IgD-negative memory B cell (primary cell): ENCODE measurements around the gene HOXD12. TPM values are rescaled to one million over a fixed set of nuclear protein-coding genes. Genes with fewer than 3 reads are reported as not detected.

Source experiments
- H3K27ac Mint-ChIP-seq, 3 donors: one replicate each; pipeline ENCODE4 v1.8.0; 2020 to 2022; ENCODE audit warnings: mild to moderate bottlenecking in 3 of 3, mixed read lengths in 3 of 3, moderate library complexity in 1 of 3
- H3K27me3 Mint-ChIP-seq: one replicate; pipeline ENCODE4 v1.8.0; 2021; ENCODE audit warnings: mixed read lengths
- H3K36me3 Mint-ChIP-seq: one replicate; pipeline ENCODE4 v1.8.0; 2020; ENCODE audit warnings: mild to moderate bottlenecking, mixed read lengths
- H3K4me1 Mint-ChIP-seq, 3 donors: one replicate each; pipeline ENCODE4 v1.8.0; 2020 to 2022; ENCODE audit warnings: mixed read lengths in 3 of 3, mild to moderate bottlenecking in 1 of 3
- H3K4me3 Mint-ChIP-seq, 4 donors: one replicate each; pipeline ENCODE4 v1.8.0; 2020 to 2022; ENCODE audit warnings: mild to moderate bottlenecking in 4 of 4, mixed read lengths in 4 of 4, moderate library complexity in 3 of 4
- H3K9me3 Mint-ChIP-seq, 3 donors: one replicate each; pipeline ENCODE4 v1.8.0; 2020 to 2021; ENCODE audit warnings: mixed read lengths in 3 of 3, mild to moderate bottlenecking in 1 of 3
- polyA plus RNA-seq: library from polyadenylated mRNA; unstranded; fragments of 300-500 nt; fragmentation: Illumina TruSeq; gene quantifications from one replicate; pipeline ENCODE4 v1.2.3, GENCODE V29; 2021

The HOXD12 gene
- polyA plus RNA-seq, 1 donor from 2014 or later: not detected

GRCh38 chr2:176085120-176085788, 14.3 kb upstream of the HOXD12 start:
- peaks cover 0 to 13% (median 0%) of the 10 kb centered on the region in 3 donors for H3K9me3 Mint-ChIP-seq

GRCh38 chr2:176085861-176086771, 13.5 kb upstream of the HOXD12 start:
- Mint-ChIP-seq H3K27me3 (peaks cover 74% of the 10 kb centered on the region), H3K27ac (peak overlapping the region; percentile 53 to 96 (median 91)), H3K9me3 (peaks cover 0 to 10% (median 0%) of the 10 kb centered on the region in 3 donors), H3K36me3 (peaks cover 2% of the 10 kb centered on the region), H3K4me3 (peak overlapping the region in 1 of 4 donors; percentile 82), H3K4me1 (peaks cover 0 to 4% (median 4%) of the 10 kb centered on the region in 3 donors)

More at GRCh38 chr2:176085120-176085788, 14.3 kb upstream of the HOXD12 start:
- peak overlapping the region; percentile 86 to 96 (median 91) for H3K27ac Mint-ChIP-seq
- H3K27me3 Mint-ChIP-seq: peaks cover 72% of the 10 kb centered on the region
- H3K4me3 Mint-ChIP-seq: peak overlapping the region in 3 of 4 donors; percentile 26 to 72 (median 43)
- H3K36me3 Mint-ChIP-seq: peaks cover 2% of the 10 kb centered on the region
- H3K4me1 Mint-ChIP-seq: peaks cover 0 to 4% (median 0%) of the 10 kb centered on the region in 3 donors

GRCh38 chr2:176087330-176088047, 12.1 kb upstream of the HOXD12 start:
- peaks cover 5 to 10% (median 6%) of the 10 kb centered on the region in 3 donors for H3K4me1 Mint-ChIP-seq
- peak overlapping the region in 1 of 4 donors; percentile 82 for H3K4me3 Mint-ChIP-seq
- H3K9me3 Mint-ChIP-seq: peaks cover 0 to 11% (median 0%) of the 10 kb centered on the region in 3 donors
- peaks cover 2% of the 10 kb centered on the region for H3K36me3 Mint-ChIP-seq
- peak overlapping the region; percentile 10 to 91 (median 83) for H3K27ac Mint-ChIP-seq
- peaks cover 75% of the 10 kb centered on the region for H3K27me3 Mint-ChIP-seq

GRCh38 chr2:176088048-176088936, 11.3 kb upstream of the HOXD12 start:
- H3K9me3 Mint-ChIP-seq: peaks cover 0 to 11% (median 0%) of the 10 kb centered on the region in 3 donors
- peaks cover 2% of the 10 kb centered on the region for H3K36me3 Mint-ChIP-seq
- H3K27ac Mint-ChIP-seq: peak overlapping the region; percentile 31 to 85 (median 83)
- H3K4me3 Mint-ChIP-seq: peak overlapping the region; percentile 18 to 88 (median 40)
- peaks cover 5 to 10% (median 6%) of the 10 kb centered on the region in 3 donors for H3K4me1 Mint-ChIP-seq
- peaks cover 73% of the 10 kb centered on the region for H3K27me3 Mint-ChIP-seq

DNA sequence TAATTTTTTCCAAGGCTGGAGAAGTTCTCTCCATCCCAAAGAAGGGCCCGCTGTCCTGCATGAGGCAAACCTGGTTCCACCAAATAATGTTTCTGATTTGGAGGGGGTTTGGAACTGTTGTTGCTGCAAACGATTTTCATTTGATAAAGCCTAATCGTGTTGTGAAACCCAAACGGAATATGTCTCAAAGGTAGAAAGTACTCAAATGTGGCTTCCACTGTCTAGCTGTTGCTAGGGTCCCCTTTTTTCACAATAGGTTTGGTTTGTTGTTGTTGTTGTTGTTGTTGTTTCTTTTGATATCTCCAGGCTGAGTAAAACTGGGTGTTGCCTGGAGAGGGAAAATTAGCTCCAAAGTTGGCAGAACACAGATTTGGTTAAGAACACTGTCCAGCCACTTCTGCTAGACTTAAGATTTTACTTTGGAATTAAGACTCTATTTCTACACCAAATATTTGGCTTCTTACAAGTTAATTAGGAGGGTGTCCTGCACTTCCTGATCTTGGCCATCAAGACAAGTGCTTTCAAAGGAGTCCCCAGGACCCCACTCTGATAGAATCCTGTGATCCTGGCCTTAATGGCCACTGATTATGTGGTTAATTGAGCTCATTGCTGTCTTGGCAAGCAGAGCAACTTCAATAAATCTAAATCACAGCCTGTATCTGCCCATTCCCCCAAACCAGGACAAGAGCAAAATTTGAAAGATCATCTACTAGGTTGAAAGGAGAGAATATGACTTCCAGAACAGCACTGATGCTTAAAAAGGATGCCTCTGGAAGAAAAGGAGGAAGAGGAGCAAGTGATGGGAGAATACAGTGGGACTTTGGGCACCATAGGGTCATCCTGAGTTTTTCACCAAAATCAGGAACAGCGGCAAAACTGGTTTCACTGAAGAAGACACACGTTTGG, 10.4 kb upstream of the HOXD12 start:
- Mint-ChIP-seq H3K36me3 (peaks cover 2% of the 10 kb centered on the region), H3K4me1 (peaks cover 5 to 10% (median 6%) of the 10 kb centered on the region in 3 donors), H3K27me3 (peaks cover 71% of the 10 kb centered on the region), H3K4me3 (peak overlapping the region in 1 of 4 donors; percentile 36), H3K9me3 (peaks cover 0 to 19% (median 0%) of the 10 kb centered on the region in 3 donors), H3K27ac (peak overlapping the region; percentile 4 to 84 (median 83))

DNA sequence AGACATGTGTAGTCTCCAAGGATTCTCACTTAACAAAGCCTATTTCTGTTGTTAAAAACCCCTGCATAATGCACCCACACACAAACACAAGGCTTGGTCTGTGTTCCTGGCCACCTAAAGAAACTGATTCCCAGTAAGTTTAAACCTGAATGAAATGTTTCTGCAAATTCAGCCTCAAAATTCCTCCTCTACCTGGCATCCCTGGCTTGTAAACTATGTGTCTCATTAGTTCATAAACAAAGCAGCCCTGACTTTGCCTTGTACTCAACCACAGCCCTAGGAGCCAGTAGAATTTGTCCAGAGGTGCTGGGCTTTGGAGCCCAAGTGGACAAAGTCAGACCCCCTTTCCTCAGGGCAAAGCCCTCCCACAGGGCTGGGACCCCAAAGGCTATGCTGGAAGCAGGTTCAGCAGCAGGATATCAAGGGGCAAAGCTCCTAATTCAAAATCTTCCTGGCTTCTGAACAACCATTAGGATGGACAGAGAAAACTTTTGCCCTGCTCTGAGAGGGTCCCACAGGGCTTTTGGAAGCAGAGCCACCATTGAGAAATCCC, 9.7 kb upstream of the HOXD12 start:
- H3K27me3 Mint-ChIP-seq: peaks cover 71% of the 10 kb centered on the region
- H3K27ac Mint-ChIP-seq: peak overlapping the region in 1 of 3 donors; percentile 83
- H3K4me1 Mint-ChIP-seq: peaks cover 5 to 10% (median 6%) of the 10 kb centered on the region in 3 donors
- H3K36me3 Mint-ChIP-seq: peaks cover 2% of the 10 kb centered on the region
- H3K9me3 Mint-ChIP-seq: peaks cover 0 to 21% (median 0%) of the 10 kb centered on the region in 3 donors
- H3K4me3 Mint-ChIP-seq: peak overlapping the region in 1 of 4 donors; percentile 45

DNA sequence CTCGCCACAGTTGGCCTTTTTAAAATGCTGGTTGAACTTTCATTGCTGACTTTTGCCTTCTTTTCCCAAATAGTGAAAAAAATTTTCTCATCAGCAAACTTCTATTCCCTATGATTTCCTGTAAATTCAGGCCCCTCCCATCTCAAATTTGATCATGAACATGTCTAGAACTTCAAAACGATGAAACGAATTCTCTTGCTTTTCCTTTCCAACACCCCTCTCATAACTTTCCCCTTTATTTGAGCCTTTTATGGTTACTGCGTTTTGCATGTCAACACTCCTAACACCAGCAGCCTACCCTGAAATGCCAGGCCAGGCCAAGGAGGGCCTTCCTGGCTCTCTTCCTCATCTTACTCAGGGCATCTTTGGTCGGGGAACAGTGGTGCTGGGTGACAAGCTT, 8.7 kb upstream of the HOXD12 start:
- H3K27ac Mint-ChIP-seq: peak overlapping the region; percentile 48 to 86 (median 83)
- peaks cover 0 to 21% (median 1%) of the 10 kb centered on the region in 3 donors for H3K9me3 Mint-ChIP-seq
- H3K27me3 Mint-ChIP-seq: peaks cover 79% of the 10 kb centered on the region
- H3K4me3 Mint-ChIP-seq: peak overlapping the region in 1 of 4 donors; percentile 51
- peaks cover 5 to 15% (median 6%) of the 10 kb centered on the region in 3 donors for H3K4me1 Mint-ChIP-seq
- H3K36me3 Mint-ChIP-seq: peaks cover 2% of the 10 kb centered on the region

GRCh38 chr2:176091329-176092258, 8.0 kb upstream of the HOXD12 start:
- Mint-ChIP-seq H3K27ac (peak overlapping the region; percentile 83 to 92 (median 86)), H3K9me3 (peaks cover 0 to 21% (median 1%) of the 10 kb centered on the region in 3 donors), H3K36me3 (peaks cover 2% of the 10 kb centered on the region), H3K4me3 (peak overlapping the region; percentile 34 to 80 (median 62)), H3K27me3 (peaks cover 82% of the 10 kb centered on the region), H3K4me1 (peaks cover 6 to 19% (median 10%) of the 10 kb centered on the region in 3 donors)

DNA sequence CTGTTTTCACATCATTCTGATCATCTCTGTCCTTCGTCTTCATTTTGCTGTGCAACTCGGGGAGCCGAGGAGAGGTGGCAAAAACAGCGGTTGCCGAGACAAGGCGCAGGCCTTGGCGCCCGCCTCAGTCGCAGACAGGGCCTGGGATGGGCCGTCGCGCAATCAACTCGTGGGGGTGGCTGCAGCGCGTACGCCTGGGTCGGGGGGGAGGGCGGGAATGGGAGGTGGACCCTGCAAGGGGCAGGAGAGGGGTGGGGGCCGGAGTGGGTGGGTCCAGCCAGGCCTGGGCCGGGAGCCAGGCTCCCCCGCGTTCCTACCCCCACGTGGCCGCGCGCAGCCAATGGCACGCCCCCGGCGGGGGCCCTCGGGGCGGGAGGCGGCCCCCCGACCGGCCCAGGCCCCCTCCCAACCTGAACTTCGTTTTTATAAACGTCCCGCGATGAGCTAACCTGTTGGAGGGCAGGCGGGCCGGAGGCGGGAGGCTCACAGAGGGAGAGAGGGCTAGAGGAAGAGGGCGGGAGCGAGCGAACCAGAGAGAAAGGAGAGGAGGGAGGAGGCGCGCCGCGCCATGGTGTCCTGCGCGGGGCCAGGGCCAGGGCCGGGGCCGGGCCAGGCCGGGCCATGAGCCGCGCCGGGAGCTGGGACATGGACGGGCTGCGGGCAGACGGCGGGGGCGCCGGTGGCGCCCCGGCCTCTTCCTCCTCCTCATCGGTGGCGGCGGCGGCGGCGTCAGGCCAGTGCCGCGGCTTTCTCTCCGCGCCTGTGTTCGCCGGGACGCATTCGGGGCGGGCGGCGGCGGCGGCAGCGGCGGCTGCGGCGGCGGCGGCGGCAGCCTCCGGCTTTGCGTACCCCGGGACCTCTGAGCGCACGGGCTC, 7.1 kb upstream of the HOXD12 start, which contains the start of gene HOXD13:
Gene HOXD13 (plus strand): TSS at position 452 of the 875 bp plus-strand sequence. CDS start 170 bp downstream, at position 622.
- H3K4me3 Mint-ChIP-seq: peak within 1 kb of the TSS; percentile 34 to 80 (median 62)
- peaks cover 82% of the 10 kb centered on the region for H3K27me3 Mint-ChIP-seq
- H3K9me3 Mint-ChIP-seq: peaks cover 0 to 18% (median 1%) of the 10 kb centered on the region in 3 donors
- H3K4me1 Mint-ChIP-seq: peaks cover 7 to 22% (median 16%) of the 10 kb centered on the region in 3 donors
- peak within 1 kb of the TSS; percentile 86 to 92 (median 86) for H3K27ac Mint-ChIP-seq
- H3K36me3 Mint-ChIP-seq: no peaks in the 10 kb centered on the region

- Mint-ChIP-seq H3K4me1 (peaks cover 7 to 22% (median 19%) of the 10 kb centered on the region in 3 donors), H3K9me3 (peaks cover 0 to 18% (median 1%) of the 10 kb centered on the region in 3 donors), H3K36me3 (no peaks in the 10 kb centered on the region), H3K27ac (peak overlapping the region; percentile 86), H3K4me3 (peak overlapping the region in 3 of 4 donors; percentile 23 to 67 (median 61)), H3K27me3 (peaks cover 82% of the 10 kb centered on the region)
Measured at GRCh38 chr2:176093145-176093897, 6.3 kb upstream of the HOXD12 start.
